ENCODE results near the gene DIPK1A.
"Not testable (repeated sequence)": the region's sequence is repeated elsewhere in the genome, so short reads cannot be mapped to it uniquely, and the experiment has no call there.

The DIPK1A gene

GRCh38 chr1:92921031-92922023 lies 39.9 kb downstream of the DIPK1A start:
- no peak for DNase-seq (ENCODE audit: low read depth)

GRCh38 chr1:92916899-92917298 lies 44.4 kb downstream of the DIPK1A start:
- no peak for DNase-seq (ENCODE audit: low read depth)

- no peak for DNase-seq (ENCODE audit: low read depth)
Measured at GRCh38 chr1:92915547-92915946, 45.7 kb downstream of the DIPK1A start.

- DNase-seq (ENCODE audit: low read depth): no peak
Measured at GRCh38 chr1:92913093-92913819, 48.0 kb downstream of the DIPK1A start.

DNA sequence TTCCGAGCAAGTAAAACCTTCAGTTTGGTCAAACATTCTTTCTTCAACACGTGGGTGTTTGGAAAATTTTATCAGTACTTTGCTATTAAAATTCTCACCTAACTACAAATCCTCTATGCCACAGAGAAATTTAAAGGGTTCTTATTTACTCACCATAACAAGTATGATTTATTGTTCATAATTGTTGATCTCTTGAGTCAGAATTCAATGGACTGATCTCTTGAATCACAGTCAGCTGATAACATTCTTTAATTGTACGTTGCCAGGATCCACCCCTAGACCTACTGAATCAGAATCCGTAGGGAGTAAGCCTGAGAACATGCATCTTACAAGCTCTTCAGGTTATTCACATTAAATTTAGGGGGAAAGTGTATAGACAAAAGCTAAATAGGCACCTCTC lies 51.2 kb downstream of the DIPK1A start:
- no peak for DNase-seq (ENCODE audit: low read depth)

GRCh38 chr1:92909321-92909720 lies 51.9 kb downstream of the DIPK1A start:
- peak; percentile 93 for DNase-seq (ENCODE audit: low read depth)

DNA sequence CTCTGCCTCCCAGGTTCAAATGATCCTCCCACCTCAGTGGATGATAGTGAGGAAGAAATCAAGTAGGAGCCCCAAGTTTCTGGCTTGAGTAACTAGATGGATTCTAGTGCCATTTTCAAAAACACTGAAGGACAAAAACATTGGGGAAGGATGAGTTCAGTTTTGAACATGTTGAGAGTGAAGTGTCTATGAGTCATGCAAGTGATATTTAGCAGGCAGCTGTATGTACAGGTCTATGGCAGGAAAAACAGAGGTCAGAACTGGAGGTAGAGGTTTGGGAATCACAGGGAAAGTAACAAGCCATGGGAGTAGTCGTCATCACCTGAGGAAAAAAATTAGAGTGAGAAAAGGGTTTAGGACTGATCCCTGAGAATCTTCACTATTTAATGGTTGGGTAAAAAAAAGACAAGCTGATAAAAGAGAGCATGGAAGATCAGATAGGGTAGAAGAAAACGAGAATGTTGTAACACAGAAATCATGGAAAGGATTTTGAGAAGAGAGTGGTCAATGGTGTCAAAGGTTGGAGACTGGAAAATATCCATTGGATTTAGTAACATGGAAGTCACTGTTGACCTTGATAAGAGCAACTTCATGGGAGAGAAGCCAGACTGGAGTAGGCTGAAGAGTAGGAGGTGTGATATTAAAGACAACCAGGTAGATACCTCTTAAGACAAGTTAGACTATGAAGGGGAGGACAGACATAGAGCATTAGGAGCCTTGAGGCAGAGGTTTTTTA lies 53.1 kb downstream of the DIPK1A start:
- DNase-seq (ENCODE audit: low read depth): peak; percentile 14

GRCh38 chr1:92903765-92904164 lies 57.5 kb downstream of the DIPK1A start:
- DNase-seq (ENCODE audit: low read depth): no peak

- no peak for DNase-seq (ENCODE audit: low read depth)
Measured at GRCh38 chr1:92902406-92902744, 58.9 kb downstream of the DIPK1A start.

DNA sequence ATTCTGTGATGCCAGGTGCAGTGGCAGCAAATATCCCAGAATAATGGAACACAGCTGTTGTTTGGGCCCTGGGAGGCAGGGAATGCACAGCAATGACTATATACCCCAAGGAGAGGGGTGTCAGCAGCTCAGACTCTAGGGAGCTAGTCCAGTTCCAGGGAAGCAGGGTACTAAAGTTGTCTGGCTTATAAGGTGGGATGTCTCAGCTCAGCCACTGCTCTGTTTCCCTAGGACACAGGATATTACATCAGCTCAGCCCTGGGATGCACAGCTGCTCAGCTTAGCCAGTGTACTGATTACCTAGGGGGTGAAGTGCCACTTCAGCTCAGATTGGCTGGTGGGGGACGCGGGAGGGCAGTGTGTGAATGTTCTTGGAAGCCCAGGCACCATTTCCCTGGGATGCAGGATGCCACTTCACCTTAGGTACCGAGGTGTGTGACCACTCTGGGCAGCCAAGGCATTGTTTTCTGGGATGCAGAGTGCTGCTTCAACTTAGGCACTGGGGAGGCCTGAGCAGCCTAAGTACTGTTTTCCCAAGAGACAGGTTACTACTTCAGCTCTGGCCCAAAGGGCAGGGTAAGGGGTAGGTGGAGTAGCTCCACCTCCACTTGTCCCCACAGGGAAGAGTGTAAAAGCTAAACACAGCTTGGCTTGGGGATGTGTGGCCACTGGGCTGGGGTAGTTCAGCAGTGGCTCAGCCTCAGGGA lies 59.4 kb downstream of the DIPK1A start:
- DNase-seq (ENCODE audit: low read depth): no peak

GRCh38 chr1:92901126-92901525 lies 60.1 kb downstream of the DIPK1A start:
- no peak for DNase-seq (ENCODE audit: low read depth)

- no peak for DNase-seq (ENCODE audit: low read depth)
Measured at GRCh38 chr1:92900539-92900938, 60.7 kb downstream of the DIPK1A start.

DNA sequence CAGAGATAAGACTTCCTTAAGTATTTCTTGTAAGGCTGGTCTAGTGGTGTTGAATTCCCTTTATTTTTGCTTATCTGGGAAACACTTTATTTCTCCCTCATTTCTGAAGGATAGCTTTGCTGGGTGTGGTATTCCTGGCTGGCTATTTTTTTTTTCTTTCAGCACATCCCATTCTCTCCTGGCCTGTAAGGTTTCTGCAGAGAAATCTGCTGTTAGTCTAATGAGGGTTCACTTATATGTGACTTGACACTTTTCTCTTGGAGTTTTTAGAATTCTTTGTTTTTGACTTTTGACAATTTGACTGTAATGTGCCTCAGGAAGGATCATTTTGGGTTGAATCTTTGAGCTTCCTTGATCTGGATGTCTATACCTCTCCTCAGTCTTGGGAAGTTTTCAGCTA lies 61.5 kb downstream of the DIPK1A start:
- no peak for DNase-seq (ENCODE audit: low read depth)

GRCh38 chr1:92898053-92898452 lies 63.2 kb downstream of the DIPK1A start:
- not testable (repeated sequence) for DNase-seq (ENCODE audit: low read depth)

DNA sequence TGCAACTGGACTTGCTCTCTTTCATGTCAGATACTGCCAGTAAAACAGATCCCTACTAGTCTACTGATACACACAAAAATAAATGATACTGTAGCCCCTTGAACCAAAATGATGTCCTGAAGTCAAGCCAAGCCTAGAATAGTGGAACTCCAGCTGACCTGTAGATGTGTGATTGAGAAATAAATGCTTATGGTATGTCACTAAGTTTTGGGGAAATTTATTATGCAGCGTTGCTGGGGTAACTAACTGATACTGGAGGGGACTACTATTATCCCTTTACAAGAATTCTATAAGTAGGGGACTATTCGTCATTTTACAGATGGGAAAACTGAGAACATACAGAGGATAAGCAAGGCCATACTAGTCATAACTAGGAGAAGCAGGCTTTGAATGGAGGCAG lies 73.8 kb downstream of the DIPK1A start:
- no peak for DNase-seq (ENCODE audit: low read depth)

DNA sequence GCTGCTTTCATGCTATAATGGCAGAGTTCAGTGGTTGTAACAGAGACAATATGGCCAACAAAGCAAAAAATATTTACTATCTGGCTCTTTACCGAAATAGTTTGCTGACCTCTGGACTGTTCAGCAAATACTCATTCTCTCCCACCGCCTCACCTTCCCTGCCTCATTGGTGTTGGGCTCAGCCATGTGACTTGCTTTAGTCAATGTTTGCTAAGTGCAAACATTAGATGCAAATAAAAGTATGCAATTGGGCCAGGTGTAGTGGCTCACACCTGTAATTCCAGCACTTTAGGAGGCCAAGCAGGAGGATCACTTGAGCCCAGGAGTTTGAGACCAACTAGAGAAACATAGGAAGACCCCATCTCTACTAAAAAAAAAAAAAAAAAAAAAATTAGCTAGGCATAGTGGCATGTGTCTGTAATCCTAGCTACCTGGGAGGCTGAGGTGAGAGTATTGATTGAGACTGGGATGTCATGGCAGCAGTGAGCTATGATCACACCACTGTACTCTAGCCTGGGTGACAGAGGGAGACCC lies 74.3 kb downstream of the DIPK1A start:
- no peak for DNase-seq (ENCODE audit: low read depth)

DNA sequence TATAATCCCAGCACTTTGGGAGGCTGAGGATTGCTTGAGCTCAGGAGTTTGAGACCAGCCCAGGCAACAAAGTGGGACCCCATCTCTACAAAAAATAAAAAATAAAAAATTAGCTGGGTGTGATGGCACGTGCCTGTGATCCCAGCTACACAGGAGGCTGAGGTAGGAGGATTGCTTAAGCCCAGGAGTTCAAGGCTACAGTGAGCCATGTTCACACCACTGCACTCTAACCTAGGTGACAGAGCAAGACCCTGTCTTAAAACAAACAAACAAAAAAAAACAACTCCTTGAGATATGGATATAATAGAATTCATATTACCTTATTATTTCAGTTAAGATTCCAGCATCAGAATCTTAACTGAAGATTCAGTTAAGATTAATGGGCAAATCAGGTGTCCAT lies 77.1 kb downstream of the DIPK1A start:
- DNase-seq (ENCODE audit: low read depth): no peak

DNA sequence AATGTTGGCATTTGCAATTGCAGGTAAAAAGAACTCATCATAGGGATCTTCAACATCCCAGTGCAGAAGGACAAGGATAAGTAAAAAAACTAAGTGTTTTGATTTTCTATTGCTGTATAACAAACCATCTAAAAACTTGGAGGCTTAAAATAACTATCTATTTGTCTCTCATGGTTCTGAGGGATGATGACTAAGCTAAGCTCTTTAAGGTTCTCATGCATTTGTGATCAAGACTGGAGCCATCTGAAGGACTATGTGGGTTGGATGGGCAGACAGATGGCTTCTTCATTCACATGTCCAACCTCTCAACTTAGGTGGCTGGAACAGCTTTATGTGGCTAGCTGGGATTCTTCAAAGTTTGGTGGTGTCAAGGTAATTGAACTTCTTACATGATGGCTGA lies 78.0 kb downstream of the DIPK1A start:
- DNase-seq (ENCODE audit: low read depth): no peak

DNA sequence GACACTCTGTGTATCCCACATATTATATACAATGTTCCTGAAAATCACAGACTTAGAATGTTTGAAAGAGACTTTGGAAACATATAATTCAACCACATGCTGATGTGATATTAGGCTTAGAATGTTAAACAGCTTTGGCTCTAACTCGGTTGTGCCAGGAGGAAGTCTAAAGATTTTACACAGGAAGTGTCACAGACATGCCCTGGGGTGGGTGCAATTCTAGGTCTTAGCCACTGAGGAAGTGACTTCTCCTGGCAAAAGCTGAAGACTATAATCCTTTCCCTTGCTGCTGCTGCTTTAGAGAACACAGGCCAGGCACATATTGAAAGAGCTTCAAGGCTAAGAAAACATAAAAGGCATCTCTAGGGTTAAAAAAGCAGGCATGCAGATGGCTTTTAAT lies 78.4 kb downstream of the DIPK1A start:
- no peak for DNase-seq (ENCODE audit: low read depth)

DNA sequence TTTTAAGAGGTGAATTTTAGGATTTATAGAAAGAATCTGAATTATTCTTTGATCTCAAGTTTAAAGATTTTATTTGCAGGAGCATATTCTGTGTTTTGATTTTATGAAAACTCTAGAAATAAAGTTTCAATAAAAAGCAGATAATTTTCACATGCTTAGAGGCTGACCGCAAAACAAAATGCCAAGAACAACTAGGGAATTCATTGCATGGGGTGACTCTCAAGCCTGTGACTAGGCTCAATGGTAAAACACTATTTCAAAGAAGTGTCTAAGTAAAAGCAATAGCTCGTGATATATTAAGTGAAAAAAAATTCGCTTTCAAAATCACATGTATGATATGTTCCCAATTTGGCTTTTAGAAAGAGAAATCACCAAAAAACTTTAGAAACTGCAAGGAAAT lies 79.9 kb downstream of the DIPK1A start:
- no peak for DNase-seq (ENCODE audit: low read depth)

DNA sequence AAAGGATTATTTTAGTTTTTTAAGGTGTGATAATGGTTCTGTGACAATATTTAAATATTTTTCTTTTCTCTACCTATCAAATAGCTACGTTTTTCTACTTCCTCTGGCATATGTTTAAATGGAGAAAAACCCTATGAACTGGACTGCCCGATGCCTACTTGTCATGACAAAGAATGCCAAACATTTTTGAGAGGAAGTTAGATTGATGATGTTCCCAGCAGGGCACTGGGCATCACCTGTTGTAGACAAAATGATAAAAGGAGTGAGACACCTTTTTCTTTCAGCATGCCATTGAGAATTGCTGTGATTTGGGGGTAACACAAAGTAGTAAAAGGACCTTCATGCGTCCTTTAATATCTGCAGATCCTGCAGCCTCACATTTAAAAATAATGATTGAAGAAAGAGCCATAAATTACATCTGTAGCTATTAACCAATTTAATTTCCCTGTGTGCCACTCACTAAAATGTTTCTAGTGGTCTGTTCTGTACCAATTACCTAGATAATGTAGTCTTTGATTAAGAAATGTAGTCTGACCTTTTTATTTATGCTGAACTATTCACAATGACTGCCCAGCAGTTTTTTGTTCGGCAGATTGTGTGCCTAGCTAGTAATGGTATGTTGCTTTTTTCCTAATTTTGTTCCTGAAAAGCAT lies 81.8 kb downstream of the DIPK1A start:
- no peak for DNase-seq (ENCODE audit: low read depth)

Data from HS-27A (cell line).